Erythroblast (primary cell): ENCODE data around the gene ADARB1.

Source experiments
- GATA1 ChIP-seq: IDR thresholded peaks from 2 replicates; pipeline ENCODE4 v1.6.1; 2011; ENCODE audit warnings: low read depth, mild to moderate bottlenecking, control low read depth, low read length, moderate library complexity
- POLR2A ChIP-seq: IDR thresholded peaks from 2 replicates; pipeline ENCODE4 v1.6.1; 2011; ENCODE audit warnings: mild to moderate bottlenecking, low read length

DNA sequence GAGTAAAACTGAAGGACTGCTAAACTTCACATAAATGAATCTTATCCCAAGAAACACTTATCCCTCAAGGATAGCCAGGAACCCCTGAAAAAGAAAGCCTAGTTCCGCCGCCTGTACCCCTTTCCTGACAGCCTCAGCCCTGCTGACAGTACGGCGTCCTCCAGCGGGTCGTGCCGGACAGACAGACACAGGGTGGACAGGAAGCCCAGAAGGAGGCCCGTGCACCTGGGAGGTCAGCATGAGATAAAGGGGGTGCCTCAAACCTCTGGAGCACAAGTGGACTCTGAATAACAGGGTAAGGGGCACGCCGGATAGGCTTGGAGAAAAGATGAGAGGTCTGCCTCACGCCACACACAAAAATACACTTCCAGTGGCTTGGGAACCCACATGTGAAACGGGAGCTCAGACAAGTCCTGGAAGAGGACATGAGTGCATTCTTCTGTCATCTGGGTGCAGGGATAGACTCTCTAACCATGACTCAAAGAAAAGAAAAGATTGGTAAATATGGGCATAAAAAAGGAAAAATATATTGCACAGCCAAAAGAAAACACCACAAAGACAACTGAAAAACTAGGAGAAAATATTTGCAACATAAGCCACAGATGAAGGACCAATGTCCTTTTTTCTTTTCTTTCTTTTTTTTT is 17.3 kb upstream of the ADARB1 start:
- TF ChIP-seq POLR2A: no peak
- no peak for TF ChIP-seq GATA1
